ENCODE results near the gene GGN.
"Not testable (repeated sequence)": the region's sequence is repeated elsewhere in the genome, so short reads cannot be mapped to it uniquely, and the experiment has no call there.

DNA sequence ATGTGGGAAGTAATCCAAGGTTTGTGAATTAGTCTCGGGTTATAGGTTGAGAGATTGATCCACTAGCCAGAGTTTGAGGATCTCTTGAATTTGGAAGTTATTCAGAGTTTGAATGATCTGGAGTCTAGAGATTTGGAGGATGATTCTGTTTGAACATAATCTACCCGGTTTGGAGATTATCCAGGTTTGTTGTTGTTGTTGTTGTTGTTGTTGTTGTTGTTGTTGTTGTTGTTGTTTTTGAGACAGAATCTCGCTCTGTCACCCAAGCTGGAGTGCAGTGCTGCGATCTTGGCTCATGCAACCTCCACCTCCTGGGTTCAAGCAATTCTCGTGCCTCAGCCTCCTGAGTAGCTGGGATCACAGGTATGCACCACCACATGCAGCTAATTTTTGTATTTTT, 24.1 kb upstream of the GGN start:
- not testable (repeated sequence) for TF ChIP-seq CTCF (IDR thresholded peaks at IDR 0.05; ENCODE audit: insufficient read depth, low read depth, low read length); EZH2 (IDR thresholded peaks at IDR 0.05; ENCODE audit: insufficient read depth, low read length)
